PC-9 (cell line): ENCODE data around the gene GPR157.

Experiments used
- CTCF ChIP-seq: fragments of 200-600 bp; sonication (generic); conservative IDR thresholded peaks from 2 replicates; pipeline ENCODE4 v1.6.1; 2017; ENCODE audit warnings: mixed run types, antibody characterized with exemption, mild to moderate bottlenecking, moderate library complexity
- EZH2 ChIP-seq: fragments of 200-600 bp; sonication (generic); IDR thresholded peaks from 2 replicates; pipeline ENCODE4 v1.8.0; 2017; ENCODE audit warnings: antibody characterized with exemption, low read depth

GRCh38 chr1:9080705-9081291 is 48.1 kb downstream of the GPR157 start:
- TF ChIP-seq CTCF: no peak
- no peak for TF ChIP-seq EZH2
